HL-60/S4 treated with retinoic acid at 250 ng/mL for 4 days and 3 days (cell line): ENCODE measurements around the gene ADAT2.

ENCODE experiments used
- in situ Hi-C: fragments of 300-500 bp; cut with MboI; formaldehyde crosslinking; loops from 2 replicates; pipeline ENCODE4 v1.7.0; 2022; ENCODE audit warnings: low sequenced_read_pairs

Gene ADAT2

GRCh38 chr6:143399775-143400174 is 50.7 kb downstream of the ADAT2 start:
- in situ Hi-C loops = loop anchor here (25.0 kb wide), 1 partner anchor 712 kb away; no protein-coding TSS in a partner anchor

GRCh38 chr6:143399176-143399575 is 51.3 kb downstream of the ADAT2 start:
- in situ Hi-C loops = no loop called here

- in situ Hi-C loops = no loop called here
Measured at GRCh38 chr6:143397227-143398222, 53.0 kb downstream of the ADAT2 start.

GRCh38 chr6:143396497-143397226 is 53.8 kb downstream of the ADAT2 start:
- in situ Hi-C loops = no loop called here

GRCh38 chr6:143395699-143396098 is 54.8 kb downstream of the ADAT2 start:
- in situ Hi-C loops = no loop called here

GRCh38 chr6:143394389-143394788 is 56.1 kb downstream of the ADAT2 start:
- in situ Hi-C loops = no loop called here

GRCh38 chr6:143390278-143390677 is 60.2 kb downstream of the ADAT2 start:
- in situ Hi-C loops = no loop called here

GRCh38 chr6:143385636-143386035 is 64.9 kb downstream of the ADAT2 start:
- in situ Hi-C loops = no loop called here

- in situ Hi-C loops = no loop called here
Measured at GRCh38 chr6:143376861-143377260, 73.6 kb downstream of the ADAT2 start.

GRCh38 chr6:143376375-143376774 is 74.1 kb downstream of the ADAT2 start:
- in situ Hi-C loops = no loop called here

- in situ Hi-C loops = no loop called here
Measured at GRCh38 chr6:143375022-143375585, 75.4 kb downstream of the ADAT2 start.

GRCh38 chr6:143374014-143374413 is 76.5 kb downstream of the ADAT2 start:
- in situ Hi-C loops = no loop called here
